LHCN-M2 (cell line): ENCODE data around the gene MRPL24. TPM values are rescaled to one million over a fixed set of nuclear protein-coding genes. Genes with fewer than 3 reads are reported as not detected.
A peak's percentile ranks its signal among the peaks of the same experiment; 100 is the strongest.

Source experiments
- DNase-seq: peaks from one replicate; pipeline ENCODE4 v3.0.0-alpha.2; 2012; ENCODE audit warnings: low read depth
- total RNA-seq: library from RNA; depleted of rRNA; stranded (reverse); fragments of >200 nt; gene quantifications from 2 replicates; pipeline ENCODE4 v1.2.3, GENCODE V29; 2014; rRNA removed

MRPL24 gene
- total RNA-seq, 1 experiment from 2014 or later: 86.1 TPM

DNA sequence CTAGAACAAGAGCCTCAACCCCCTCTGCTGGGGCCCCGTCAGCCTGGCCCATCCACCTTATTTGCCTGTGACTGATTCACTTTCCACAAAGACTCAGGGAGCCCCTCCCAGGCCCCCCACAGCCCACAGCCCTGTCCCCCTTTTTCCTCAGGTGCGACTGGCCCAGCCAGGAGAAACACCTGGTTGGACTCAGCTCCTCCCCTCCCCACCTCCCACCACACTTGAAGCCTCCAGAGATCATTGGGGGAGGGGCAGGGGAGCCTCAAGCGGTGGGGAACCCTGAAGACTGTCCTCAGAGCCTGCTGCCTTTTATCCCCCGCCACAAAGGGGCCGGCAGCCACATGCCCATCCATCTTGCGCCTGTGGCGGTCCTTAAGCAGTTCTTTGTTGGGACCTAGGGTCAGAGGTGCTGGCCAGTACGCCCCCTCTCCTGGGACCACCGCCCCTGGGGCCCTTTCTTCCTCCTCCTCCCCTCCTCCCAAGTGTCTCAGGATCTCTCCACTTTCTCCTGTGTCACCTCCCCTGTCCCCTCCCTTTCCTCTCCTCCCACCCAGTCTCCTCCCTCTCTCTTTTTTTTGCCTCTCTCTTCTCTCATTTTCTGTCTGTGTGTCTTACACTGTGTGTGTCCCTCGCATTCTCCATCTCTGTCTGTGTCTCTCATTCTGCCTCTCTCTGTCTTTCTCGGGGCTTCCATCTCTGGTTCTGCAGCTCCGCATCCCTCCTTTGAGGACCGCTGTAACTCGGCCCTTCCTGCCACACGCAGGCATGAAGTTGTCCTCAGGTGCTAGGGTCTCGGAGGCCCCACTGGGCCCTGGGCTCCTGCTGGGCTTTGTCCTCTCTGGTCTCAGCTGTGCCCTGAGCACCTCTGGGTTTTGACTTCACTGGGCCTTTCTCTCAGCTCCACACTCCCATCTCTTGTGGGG, 47.7 kb downstream of the MRPL24 start:
- DNase-seq: no peak

DNA sequence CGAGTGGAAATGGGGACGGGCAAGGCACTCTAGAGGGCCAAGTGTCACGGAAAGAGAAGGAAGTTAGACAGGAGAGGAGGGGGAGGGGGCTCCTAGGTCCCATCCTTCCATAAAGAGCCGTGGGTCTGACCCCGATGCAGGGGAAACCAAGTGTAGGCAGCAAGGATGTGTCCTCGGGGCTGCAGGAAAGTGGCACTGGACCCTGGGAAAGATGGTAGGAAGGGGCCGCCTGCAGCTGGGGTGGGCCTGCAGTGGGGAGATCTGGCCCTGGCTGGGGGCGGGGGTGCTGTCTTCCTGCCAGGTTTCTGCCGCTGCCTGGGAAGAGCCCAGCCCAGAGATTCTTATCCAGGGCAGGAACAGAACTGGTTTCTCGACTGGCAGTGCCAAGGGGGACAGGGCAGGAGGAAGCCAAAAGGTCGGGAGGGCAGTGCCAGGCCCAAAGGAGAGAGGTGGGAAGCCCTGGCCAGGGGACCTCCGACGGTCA, 48.4 kb downstream of the MRPL24 start:
- no peak for DNase-seq

DNA sequence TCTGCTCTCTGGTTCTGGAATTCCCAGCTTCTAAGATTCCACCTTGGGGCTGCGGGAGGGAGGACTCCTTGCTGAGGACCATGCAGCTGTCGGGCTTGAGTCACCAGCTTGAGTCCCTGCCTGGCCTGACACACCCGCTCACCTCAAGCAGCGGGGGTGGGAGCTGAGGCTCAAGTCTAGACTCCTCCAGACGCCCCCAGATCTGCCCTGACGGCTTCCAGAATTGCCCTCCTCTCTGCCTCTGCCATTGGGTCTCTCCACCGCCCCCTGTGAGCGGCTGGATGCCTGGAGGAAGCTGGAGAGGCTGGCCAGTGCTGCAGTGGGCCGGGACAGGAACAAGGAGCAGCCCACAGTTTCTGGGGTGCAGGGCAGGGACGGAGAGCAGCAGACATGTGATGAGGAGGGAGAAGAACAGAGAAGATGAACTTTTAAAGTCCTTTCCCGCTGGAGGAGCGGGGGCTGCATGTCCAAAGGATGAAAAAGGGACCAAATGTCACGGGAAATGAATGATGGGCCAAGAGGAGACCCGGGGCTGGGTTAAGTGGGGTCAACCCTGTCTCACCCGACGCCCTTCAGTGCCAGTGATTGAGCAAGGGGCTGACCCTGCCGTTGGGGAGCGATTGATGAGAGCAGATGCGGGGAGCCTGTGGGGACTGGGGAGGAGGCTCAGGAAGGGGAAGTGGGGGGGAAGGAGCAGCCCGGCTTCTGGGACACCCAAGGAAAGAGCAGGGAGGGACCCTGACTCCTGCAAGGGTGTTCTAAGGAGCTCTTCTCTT, 49.0 kb downstream of the MRPL24 start:
- DNase-seq: peak; percentile 87

DNA sequence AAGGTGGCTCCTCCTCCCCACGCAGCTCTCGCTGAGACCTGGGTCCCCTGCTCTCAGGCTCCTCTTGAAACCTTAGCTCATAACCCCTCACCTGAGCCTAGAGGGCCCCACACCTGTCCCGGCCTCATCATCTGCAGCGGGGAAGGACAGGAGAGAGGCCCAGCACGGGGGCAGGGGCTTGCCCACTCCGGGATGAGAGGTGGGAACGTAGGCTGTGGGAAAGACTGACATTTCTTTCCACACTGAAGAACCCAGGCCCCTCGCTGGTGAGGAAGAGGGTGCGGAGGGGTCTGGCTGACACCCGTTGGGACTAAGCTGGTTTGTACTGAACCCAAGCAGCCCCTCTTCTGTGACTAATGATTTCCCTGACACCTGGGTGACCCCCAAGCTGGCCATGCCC, 49.7 kb downstream of the MRPL24 start:
- no peak for DNase-seq

DNA sequence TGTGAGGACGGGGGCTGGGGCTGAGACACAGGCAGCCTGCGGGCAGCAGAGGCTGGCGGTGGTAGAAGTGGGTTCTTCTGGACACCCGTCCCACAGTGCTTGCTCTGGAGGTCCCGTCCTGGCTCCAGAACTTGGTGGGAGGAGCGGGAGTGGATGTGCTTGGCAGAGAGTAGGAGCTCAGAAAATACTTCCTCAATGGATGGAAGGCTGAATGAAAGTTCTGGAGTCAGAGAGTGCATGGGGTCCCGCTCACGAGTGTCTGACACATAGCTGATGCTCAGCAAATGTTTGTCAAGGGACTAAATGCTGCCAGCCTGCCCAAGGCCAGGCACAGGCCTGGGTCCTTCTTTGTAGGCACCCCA, 50.2 kb downstream of the MRPL24 start:
- DNase-seq: no peak

DNA sequence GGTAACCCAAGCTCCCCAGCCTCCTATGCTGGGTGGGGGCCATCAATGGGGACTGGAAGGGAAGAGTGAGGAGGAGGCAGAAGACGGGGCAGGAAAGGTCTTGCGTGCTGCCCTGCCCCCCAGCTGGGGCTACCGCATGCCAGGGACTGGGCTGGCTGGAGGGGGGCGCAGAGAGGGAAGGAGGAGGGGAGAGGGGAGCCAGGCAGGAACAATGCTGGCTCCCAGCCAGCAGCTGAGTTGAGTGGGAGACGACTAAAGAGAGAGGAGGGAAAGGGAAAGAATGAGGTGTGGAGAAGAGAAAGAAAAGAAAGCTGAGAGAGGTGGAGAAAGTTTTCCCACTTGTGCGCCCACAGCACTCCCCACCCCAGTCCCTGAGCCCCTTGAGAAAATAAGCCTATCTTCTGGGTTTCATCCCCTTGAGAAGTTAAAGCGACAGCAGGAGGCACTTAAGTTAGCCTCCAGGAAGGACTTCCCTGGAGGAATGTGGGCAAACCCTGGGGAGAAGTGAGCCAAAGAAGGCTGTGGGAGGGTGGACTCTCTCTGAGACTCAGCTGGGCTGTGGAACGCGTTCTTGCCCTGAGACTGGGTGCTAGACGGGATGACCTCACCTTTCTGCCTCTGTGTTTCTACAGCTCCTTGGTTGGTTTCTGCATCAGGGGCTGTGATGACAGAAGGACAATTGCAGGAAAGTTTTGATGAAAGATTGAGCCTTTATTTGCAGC, 50.8 kb downstream of the MRPL24 start:
- no peak for DNase-seq

DNA sequence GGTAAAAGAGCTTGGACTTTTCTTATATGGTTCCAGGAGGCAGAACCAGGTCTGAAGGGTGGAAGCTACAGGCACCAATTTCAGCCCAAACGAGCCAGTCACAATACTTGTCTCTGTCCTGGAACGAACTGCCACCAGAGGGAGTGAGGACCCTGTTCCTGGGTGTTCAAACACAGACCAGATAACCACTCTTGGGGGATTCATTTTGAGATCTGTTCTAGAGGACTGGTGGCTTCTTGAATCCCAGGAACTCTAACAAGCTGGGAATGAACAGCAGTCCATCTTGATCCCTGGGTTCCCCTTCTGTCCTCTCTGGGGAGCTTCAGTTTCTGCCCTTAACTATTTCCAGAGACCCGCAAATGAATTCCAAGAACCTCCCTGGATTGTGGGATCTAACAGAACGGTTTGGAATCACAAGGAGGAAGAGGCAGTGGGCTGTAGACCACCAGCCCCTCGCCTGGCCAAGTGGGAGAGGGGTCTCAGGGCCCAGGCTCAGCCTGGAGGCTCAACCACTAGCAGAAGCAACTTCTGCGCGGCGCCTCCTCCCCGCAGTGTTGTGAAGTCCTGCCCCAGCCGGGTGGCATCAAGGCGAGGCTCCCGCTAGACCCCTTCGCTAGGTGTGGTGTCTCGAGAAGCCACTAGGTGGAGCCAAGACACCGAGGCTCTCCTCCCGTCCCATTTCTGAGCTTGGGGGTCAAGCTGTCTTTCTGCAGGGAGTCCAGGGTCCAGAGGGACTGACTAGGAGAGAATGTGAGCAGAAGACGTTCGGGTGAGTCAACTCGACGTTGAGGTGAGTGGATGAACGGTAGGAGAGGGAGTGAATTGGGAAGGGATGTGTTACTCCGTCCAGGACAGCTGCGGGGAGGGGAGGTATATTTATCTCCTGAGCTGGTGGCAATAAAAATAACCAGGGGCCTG, 51.6 kb downstream of the MRPL24 start:
- peak; percentile 84 for DNase-seq

Other genes with a start within 250 kb of the MRPL24 start
- gene MEF2D, start 240.3 kb downstream of the MRPL24 start, total RNA-seq: 21.9 and 23.2 TPM in 2 replicates
- gene IQGAP3, start 168.5 kb downstream of the MRPL24 start, total RNA-seq: 45.6 and 48.0 TPM in 2 replicates
- gene TTC24, start 161.4 kb downstream of the MRPL24 start, total RNA-seq: not detected in 2 replicates
- 74.9 and 101 TPM in 2 replicates for gene NAXE, start 149.3 kb downstream of the MRPL24 start, total RNA-seq
- gene GPATCH4, start 139.6 kb downstream of the MRPL24 start, total RNA-seq: 24.1 and 26.0 TPM in 2 replicates
- gene HAPLN2, start 121.7 kb downstream of the MRPL24 start, total RNA-seq: not detected in 2 replicates
- gene BCAN, start 99.0 kb downstream of the MRPL24 start, total RNA-seq: not detected in 2 replicates
- 470 and 483 TPM in 2 replicates for gene NES, start 63.7 kb downstream of the MRPL24 start, total RNA-seq
- gene CRABP2, start 35.5 kb downstream of the MRPL24 start, total RNA-seq: 1.5 and 2.2 TPM in 2 replicates
- 10.0 and 11.2 TPM in 2 replicates for gene METTL25B, start 12.6 kb downstream of the MRPL24 start, total RNA-seq
- 14.2 and 25.6 TPM in 2 replicates for gene ISG20L2, start 12.3 kb downstream of the MRPL24 start, total RNA-seq
- 327 and 339 TPM in 2 replicates for gene HDGF, start 10.6 kb upstream of the MRPL24 start, total RNA-seq
- gene PRCC, start 26.4 kb upstream of the MRPL24 start, total RNA-seq: 36.8 and 44.4 TPM in 2 replicates
- gene SH2D2A, start 75.8 kb upstream of the MRPL24 start, total RNA-seq: not detected in 2 replicates
- gene INSRR, start 118.0 kb upstream of the MRPL24 start, total RNA-seq: not detected in 2 replicates
- gene NTRK1, start 119.8 kb upstream of the MRPL24 start, total RNA-seq: 0.19 TPM in 1 of 2 replicates, not detected in the other
- gene PEAR1, start 152.6 kb upstream of the MRPL24 start, total RNA-seq: 0.19 and 0.23 TPM in 2 replicates
- gene LRRC71, start 179.5 kb upstream of the MRPL24 start, total RNA-seq: not detected in 2 replicates